Measurements from ENCODE around the gene GBE1.

GBE1 gene

GRCh38 chr3:81696090-81696489, 65.4 kb downstream of the GBE1 start:
- no peak for DNase-seq

- DNase-seq: no peak
Measured at GRCh38 chr3:81695302-81695701, 66.1 kb downstream of the GBE1 start.

DNA sequence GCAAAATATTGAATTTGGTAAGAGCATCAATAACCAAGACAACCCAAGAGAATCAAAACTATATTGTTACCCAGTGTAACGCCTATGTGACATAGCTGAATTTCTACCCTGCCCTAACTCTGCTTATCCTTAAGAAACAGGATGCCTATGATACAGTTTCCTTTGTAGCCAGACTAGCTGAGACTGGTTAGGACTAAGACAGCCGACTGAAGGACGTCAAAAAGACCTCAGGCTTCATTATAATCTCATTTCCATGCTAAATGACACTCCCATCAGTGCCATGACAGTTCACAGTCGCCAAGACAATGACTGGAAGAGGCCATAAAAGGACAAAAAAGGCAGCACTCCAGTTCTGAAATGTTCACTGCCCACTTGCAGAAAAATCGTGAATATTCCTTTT, 66.8 kb downstream of the GBE1 start:
- no peak for DNase-seq

DNA sequence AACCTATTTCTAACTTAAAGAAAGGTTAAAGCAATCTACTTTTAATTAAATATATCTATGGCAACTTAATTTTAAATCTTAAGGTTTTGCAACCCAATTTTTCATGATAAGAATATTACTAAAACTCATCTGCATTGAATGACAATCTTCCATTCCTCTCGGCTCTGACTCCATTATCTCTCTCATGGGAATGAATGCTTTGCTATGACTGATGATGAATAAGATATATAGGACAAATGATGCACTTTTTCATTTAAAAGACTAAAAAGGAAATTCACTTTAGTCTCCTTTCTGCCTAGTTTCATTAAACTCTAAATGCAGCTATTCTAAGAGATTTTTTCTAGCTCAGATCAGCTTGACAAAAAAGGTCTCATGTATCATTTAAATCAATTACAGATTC, 68.7 kb downstream of the GBE1 start:
- DNase-seq: no peak

GRCh38 chr3:81689617-81690016, 71.8 kb downstream of the GBE1 start:
- DNase-seq: no peak

DNA sequence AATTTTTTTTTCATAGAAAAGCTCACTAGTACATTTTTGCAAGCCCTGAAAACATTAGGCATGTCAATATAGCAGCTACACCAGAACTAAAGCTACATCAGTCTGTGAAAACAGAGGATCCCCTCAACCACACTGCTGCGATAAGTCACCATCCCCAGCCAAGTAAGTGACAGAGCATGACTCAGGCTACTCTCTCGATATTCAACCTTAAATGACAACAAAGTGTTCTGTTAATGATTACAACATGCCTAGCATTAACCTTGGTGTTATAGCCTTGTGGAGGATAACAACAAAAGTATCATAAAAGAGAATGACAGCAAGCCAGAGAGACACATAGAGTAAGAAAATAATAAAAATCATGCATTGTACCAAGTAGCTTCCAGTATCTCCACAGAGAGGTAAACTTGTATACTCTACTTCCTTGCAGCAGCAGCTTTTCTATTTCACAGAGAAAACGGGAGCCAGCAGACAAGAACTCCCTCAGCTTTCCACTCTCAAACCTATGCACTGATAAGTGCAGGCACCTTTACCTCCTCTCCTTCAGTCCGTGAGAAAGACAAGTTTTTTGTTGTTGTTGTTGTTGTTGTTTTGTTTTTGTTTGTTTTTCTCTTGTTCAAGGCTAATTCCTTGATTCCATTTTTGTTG, 76.6 kb downstream of the GBE1 start:
- no peak for DNase-seq

DNA sequence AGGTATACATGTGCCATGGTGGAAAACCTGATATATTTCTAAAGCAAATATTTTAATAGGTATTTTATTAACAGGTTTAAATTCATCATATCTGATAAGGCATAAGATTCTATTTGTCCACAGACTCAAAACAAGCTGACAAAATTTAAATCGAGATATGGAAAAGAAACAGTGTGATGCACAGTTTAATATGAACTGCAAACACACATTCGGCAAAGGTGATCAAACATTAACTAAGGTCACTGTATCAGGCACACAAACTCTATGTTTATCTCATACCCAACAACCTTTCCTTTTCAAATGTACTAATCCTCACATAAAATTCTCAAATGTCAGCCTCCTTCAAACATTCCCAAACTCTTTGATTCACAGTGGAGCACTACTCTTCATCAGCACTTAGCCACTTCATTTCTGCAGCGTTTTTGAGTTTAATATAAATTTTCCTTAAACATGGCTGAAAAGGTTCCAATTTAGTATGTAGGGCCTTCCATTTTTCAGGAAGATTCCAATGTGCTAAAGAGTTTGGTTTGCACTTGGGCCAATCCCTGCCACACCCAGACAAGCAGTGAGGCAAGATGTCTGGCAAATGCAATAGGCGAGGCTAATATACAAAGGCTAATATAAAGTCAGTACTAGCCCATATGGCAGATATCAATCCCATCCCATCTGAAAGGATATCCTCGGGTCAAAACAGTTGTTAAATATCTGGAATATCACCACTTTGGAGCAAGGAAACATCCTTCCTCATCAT, 84.6 kb downstream of the GBE1 start:
- no peak for DNase-seq

DNA sequence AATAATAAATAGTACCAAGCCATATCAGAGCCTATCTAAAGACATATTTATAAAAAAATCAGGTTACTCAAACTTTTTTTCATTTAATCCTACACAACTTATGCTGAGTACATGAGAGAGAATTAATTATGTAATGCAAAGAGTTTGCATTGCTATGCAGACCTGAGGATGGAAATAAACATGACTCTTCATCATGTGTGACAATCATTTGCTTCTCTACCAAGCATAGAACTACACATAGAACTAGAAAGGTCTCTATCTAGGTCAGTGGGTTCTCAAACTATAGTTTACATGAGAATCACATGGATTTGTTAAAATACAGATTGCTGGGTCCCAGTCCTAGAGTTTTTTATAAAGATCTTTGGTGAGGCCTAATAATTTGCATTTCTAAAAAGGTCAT, 86.8 kb downstream of the GBE1 start:
- DNase-seq: no peak

GRCh38 chr3:81668283-81668682, 93.2 kb downstream of the GBE1 start:
- DNase-seq: no peak

DNA sequence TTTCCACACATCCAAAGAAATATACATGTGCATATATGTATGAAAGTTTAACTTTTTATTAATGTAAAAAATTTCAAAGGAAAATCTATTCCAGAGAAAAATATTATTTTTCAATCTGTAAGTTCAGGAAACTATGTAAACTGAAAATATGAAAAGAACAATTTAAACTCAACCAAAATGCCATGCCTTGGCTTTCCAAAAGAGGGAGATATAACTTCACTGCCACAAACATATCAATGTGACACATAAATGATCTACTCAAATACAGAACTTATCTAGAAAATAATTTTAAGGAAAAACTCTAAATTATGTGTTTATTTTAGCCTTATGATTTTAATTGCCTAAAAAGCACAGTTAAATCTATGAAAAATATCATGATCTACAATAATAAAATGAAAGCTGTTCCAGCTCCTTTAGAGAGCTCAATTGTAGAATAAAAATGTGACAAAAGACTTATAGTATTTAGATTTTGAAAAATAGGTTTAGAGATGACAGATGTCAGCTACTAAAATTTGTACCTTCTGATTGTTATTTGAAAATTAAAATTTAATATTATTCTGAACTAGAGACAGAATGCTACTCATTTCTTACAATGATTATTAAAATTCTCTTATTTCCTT, 94.8 kb downstream of the GBE1 start:
- DNase-seq: no peak

- DNase-seq: no peak
Measured at GRCh38 chr3:81663114-81663513, 98.3 kb downstream of the GBE1 start.

DNA sequence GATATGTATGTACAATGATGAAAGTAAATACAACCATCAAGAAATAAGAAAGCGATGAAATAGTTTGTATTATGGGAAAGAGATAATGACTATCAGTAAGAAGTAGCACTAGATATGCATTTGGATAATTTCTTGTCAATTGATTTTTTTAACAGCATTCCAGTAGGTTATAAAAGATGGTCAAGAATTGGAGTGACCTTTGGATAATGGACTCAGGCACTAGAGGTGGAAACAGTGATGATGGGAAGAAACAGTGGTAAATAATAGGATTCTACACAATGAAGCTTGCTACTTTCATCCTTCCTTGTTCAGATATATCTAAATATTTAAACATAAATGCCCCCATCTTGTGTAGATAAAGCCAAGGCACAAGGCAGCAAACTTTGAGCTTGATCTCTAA, 101.4 kb downstream of the GBE1 start:
- no peak for DNase-seq

DNA sequence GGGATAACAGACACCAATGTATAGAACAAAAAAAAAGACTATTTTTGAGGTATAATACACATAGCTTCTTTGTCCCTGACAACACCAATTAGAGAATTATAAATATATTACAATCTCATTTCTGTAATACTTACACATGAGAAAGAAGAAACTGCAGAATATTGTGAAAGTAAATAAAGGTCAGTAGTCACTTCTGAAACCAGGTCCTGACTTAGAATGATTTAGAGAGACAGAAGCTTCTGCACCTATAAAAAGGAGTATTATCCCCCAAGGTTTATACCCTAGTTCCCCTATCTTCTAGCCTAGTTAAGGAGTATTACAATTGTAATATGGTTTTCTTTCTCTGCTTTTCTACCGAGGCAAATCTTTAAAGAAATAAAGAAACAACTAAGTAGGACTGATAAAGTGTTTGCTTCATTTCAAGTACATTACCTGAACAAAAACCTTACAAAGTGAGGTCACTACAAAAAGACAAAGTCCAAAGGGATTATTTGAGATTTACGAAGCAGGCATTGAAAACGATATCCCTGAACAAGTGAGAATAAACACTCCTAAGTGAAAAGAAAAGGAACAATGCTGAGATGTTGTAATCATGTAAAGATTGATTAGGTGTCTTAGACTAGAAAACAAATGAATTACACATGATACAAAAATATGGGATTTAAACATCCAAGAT, 103.0 kb downstream of the GBE1 start:
- DNase-seq: no peak

- no peak for DNase-seq
Measured at GRCh38 chr3:81651139-81651538, 110.3 kb downstream of the GBE1 start.

DNA sequence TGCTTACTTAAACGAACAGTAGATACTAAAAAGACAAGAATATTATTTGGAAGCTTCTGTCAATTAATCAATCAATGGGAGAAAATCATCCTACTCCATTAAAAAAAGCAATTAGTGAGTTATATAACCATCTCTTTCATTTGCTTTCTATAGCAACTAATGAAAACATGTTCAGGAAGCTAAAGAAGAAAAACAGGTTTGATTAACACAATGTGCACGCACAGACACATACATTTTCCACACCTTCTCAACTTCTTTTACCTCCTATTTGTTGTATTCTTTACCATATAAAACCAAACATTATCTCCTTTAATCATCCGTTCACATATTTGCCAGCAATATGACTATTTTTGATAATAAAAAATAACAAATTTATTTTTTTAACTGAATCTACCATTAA, 111.3 kb downstream of the GBE1 start:
- DNase-seq: no peak

DNA sequence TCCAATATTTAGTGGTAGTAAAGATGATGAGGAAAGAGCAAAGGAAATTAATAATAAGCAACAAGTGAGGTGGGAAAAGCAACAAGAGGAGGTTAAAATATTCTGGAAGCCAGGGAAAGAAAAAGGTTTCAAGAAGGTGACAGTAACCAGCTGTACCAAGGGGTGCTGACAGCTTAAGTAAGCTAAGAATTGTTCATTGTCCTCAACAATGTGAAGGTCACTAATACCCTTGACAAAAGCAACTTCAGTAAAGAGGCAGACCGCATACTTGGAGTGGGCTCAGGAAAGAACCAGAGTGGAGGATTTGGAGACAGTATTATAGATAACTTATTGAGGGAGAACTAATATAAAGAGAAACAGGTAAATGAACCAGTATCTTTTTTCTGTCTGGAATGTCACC, 116.2 kb downstream of the GBE1 start:
- no peak for DNase-seq

DNA sequence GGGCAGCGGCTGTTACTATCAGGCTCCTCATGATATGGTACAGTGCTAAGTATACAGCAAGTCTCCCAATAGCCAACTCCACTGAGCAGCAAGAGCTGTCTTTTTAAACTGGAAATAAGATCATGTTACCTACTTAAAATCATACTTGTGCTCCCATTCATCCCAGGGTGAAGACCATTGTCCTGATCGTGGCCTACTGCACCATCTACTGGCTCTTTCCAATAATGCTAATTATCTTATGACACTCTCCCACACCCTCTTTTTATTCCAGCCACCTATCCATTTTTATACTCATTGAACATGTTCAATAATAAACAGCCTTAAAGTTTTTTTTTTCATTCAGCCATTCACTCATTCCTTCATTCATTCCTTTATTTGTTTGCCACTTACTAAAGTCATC, 117.7 kb downstream of the GBE1 start:
- no peak for DNase-seq

DNA sequence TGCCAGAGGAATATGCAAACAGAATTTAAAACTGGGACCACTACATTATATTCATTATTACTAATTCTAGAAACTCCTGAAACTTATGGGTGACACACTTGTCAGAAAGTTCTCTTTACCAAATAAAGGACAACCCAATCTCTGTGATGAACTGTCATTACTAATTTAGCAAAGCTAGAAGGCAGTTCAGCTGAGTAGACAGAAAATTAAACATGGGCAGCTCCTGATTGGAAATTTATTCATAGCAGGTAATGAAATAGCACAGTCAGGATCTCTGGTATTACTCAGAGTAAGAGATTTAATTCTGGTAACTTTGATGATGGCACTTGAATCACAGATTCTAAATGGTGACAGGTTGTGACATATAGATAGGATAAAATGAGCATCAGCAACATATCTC, 123.0 kb downstream of the GBE1 start:
- no peak for DNase-seq

GRCh38 chr3:81632659-81633058, 128.8 kb downstream of the GBE1 start:
- no peak for DNase-seq

DNA sequence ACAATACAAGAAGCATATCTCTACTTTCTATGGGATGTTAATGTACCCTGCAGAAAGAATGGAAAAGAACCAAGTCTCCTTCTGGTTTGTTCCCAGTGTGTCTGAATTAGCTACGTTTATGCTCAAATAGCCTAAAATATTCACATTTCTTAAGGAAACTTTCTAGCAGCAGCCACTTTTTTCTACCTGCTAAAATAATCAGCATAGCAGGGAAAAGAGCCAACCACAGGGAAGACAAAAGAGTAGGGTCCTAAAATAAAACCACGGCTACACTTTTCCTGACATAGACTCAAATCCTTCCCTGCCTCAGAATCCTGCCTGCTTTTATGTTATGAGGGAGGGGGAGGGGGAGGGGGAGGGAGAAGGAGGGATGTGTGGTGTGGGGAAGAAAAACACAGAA, 136.7 kb downstream of the GBE1 start:
- DNase-seq: peak; percentile 46

- DNase-seq: no peak
Measured at GRCh38 chr3:81622395-81622794, 139.1 kb downstream of the GBE1 start.

DNA sequence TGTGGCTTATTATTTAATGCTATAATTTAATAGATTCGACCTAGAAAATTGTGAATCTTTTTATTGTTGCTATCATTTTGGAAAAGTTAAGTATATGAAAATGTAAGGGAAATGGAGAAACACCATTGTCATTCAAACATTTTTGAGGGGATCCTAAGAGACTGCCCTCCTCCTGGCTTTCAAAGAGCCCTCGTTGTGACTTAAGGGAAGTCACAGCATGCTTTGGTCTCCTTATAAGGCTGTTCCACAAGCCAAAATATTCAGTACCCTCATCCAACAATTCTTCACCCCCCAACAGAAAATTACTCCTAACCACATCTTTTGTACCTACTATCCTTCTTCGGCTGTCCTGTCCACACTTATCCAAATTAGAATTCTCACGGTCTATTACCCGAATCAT, 140.2 kb downstream of the GBE1 start:
- no peak for DNase-seq

GRCh38 chr3:81620849-81621248, 140.6 kb downstream of the GBE1 start:
- DNase-seq: no peak

DNA sequence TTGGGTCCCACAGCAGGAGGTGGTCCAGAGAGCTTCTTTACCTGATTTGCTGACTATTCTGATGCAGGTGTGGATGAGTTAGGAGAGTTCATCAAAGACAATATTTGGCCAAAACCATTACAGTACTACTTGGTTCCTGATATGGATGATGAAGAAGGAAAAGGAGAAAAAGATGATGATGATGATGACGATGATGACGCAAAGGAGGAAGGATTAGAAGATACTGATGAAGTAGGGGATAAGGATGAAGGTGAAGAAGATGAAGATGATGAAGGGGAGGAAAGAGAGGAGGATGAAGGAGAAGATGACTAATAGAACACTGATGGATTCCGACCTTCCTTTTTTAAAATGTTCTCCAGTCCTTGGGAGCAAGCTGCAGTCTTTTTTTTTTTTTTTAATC, 148.7 kb downstream of the GBE1 start:
- no peak for DNase-seq
